ENCODE measurements around the gene CNOT3. TPM values are rescaled to one million over a fixed set of nuclear protein-coding genes. Genes with fewer than 3 reads are reported as not detected.

CNOT3 gene
- total RNA-seq, 1 donor = 9.8 TPM

- H3K4me3 ChIP-seq (ENCODE audit: low read depth, low read length) = no peak overlapping the region
- DNase-seq (ENCODE audit: low read depth) = no peak
- TF ChIP-seq CTCF (IDR thresholded peaks at IDR 0.05; ENCODE audit: insufficient read depth, low read length) = no peak
Measured at GRCh38 chr19:54133312-54133956, 4.1 kb upstream of the CNOT3 start.

GRCh38 chr19:54133957-54134590, 3.5 kb upstream of the CNOT3 start:
- no peak overlapping the region for H3K4me3 ChIP-seq (ENCODE audit: low read depth, low read length)
- no peak for DNase-seq (ENCODE audit: low read depth)
- no peak for TF ChIP-seq CTCF (IDR thresholded peaks at IDR 0.05; ENCODE audit: insufficient read depth, low read length)

GRCh38 chr19:54136086-54136863, 1.3 kb upstream of the CNOT3 start:
- peak; percentile 19 for DNase-seq (ENCODE audit: low read depth)
- no peak for TF ChIP-seq CTCF (IDR thresholded peaks at IDR 0.05; ENCODE audit: insufficient read depth, low read length)
- H3K4me3 ChIP-seq (ENCODE audit: low read depth, low read length) = peak overlapping the region; percentile 73

GRCh38 chr19:54136864-54137698, 481 bp upstream of the CNOT3 start:
- peak overlapping the region; percentile 76 for H3K4me3 ChIP-seq (ENCODE audit: low read depth, low read length)
- no peak for TF ChIP-seq CTCF (IDR thresholded peaks at IDR 0.05; ENCODE audit: insufficient read depth, low read length)
- peak; percentile 100 for DNase-seq (ENCODE audit: low read depth)

GRCh38 chr19:54138489-54139256, 1.1 kb downstream of the CNOT3 start:
- TF ChIP-seq CTCF (IDR thresholded peaks at IDR 0.05; ENCODE audit: insufficient read depth, low read length) = no peak
- DNase-seq (ENCODE audit: low read depth) = no peak
- peak overlapping the region; percentile 76 for H3K4me3 ChIP-seq (ENCODE audit: low read depth, low read length)

GRCh38 chr19:54141356-54141755, 3.8 kb downstream of the CNOT3 start:
- DNase-seq (ENCODE audit: low read depth) = no peak
- no peak for TF ChIP-seq CTCF (IDR thresholded peaks at IDR 0.05; ENCODE audit: insufficient read depth, low read length)
- no peak overlapping the region for H3K4me3 ChIP-seq (ENCODE audit: low read depth, low read length)

Measured in fibroblast of the aortic adventitia (primary cell).